Endothelial cell of umbilical vein (primary cell): ENCODE measurements around the gene NEK8. TPM values are rescaled to one million over a fixed set of nuclear protein-coding genes. Genes with fewer than 3 reads are reported as not detected.
A peak's percentile ranks its signal among the peaks of the same experiment; 100 is the strongest.

Source experiments
- BruUV-seq: library from RNA; stranded (reverse); fragments of 400-500 nt; replicated peaks from 2 replicates; lab custom pipeline; 2021; lab: Mats Ljungman, UMichigan
- CTCF ChIA-PET: fragments of 300-600, 350-600 bp; sonication (Branson Sonifier 250); formaldehyde crosslinking; loops from one replicate; lab custom pipeline; 2021; ENCODE audit warnings: antibody characterized with exemption, inconsistent platforms; lab: Charles Lee
- POLR2A ChIA-PET: fragments of 300-600, 350-600 bp; sonication (Branson Sonifier 250); formaldehyde crosslinking; loops from one replicate; lab custom pipeline; 2021; ENCODE audit warnings: antibody characterized with exemption, inconsistent platforms; lab: Charles Lee
- DNase-seq: peaks from one replicate; pipeline ENCODE4 v3.0.0-alpha.2; 2011; ENCODE audit warnings: low read depth, low spot score
- FAIRE-seq: peaks from 2 replicates; lab custom pipeline; 2011; peaks lifted over from hg19 to GRCh38; lab: Jason Lieb, UNC
- H2AFZ ChIP-seq: 2 replicates; pipeline ENCODE4 v1.6.0; 2012; ENCODE audit warnings: low read depth, low read length, control low read depth, inconsistent platforms
- H3K27ac ChIP-seq: 2 replicates; pipeline ENCODE4 v1.5.1; 2011; ENCODE audit warnings: low read depth, mild to moderate bottlenecking, control low read depth, low read length, moderate library complexity; ENCODE audit not compliant: insufficient read depth
- H3K27me3 ChIP-seq, 2 experiments: 2 replicates each; pipeline versions ENCODE4 v1.6.0 to v1.6.1; 2011; ENCODE audit warnings: low read length in 2 of 2, mixed read lengths in 1 of 2; ENCODE audit not compliant: control insufficient read depth in 2 of 2, insufficient read depth in 2 of 2
- H3K36me3 ChIP-seq, 2 experiments: 2 replicates in 1 of 2; 3 replicates in 1 of 2; pipeline ENCODE4 v1.5.1; 2011; ENCODE audit warnings: low read length in 2 of 2, mild to moderate bottlenecking in 1 of 2, moderate library complexity in 1 of 2; ENCODE audit not compliant: control insufficient read depth in 2 of 2, insufficient read depth in 2 of 2; ENCODE audit errors: extremely low read depth in 1 of 2
- H3K4me1 ChIP-seq: 3 replicates; pipeline ENCODE4 v1.5.1; 2011; ENCODE audit warnings: mild to moderate bottlenecking, low read length; ENCODE audit not compliant: control insufficient read depth, insufficient read depth; ENCODE audit errors: extremely low read depth
- H3K4me2 ChIP-seq: 2 replicates; pipeline ENCODE4 v1.6.1; 2011; ENCODE audit warnings: low read length, control low read depth, mixed read lengths; ENCODE audit not compliant: insufficient read depth
- H3K4me3 ChIP-seq, 3 experiments: fragments of 200-600 bp in 1 of 3; sonication (generic), shearing (Covaris generic) in 1 of 3; replicated peaks in 1 of 3; 2 replicates each; pipeline ENCODE4 v1.5.1; 2011 to 2016; ENCODE audit warnings: control low read depth in 3 of 3, low read length in 3 of 3, mild to moderate bottlenecking in 2 of 3, inconsistent platforms in 1 of 3, low read depth in 1 of 3, moderate library complexity in 1 of 3; ENCODE audit not compliant: insufficient read depth in 1 of 3
- H3K79me2 ChIP-seq: 2 replicates; pipeline ENCODE4 v1.6.0; 2012; ENCODE audit warnings: low read length, inconsistent platforms; ENCODE audit not compliant: control insufficient read depth, insufficient read depth
- H3K9ac ChIP-seq: replicated peaks from 2 replicates; pipeline ENCODE3; 2011; ENCODE audit warnings: low read length, control low read depth; ENCODE audit not compliant: insufficient read depth; ENCODE audit errors: extremely low read depth
- H3K9me1 ChIP-seq: replicated peaks from 3 replicates; pipeline ENCODE4 v1.6.0; 2011; ENCODE audit warnings: mild to moderate bottlenecking, low read length; ENCODE audit not compliant: control insufficient read depth, insufficient read depth; ENCODE audit errors: extremely low read depth
- H3K9me3 ChIP-seq: replicated peaks from 2 replicates; pipeline ENCODE4 v1.5.1; 2012; ENCODE audit warnings: low read length, inconsistent platforms; ENCODE audit not compliant: control insufficient read depth, insufficient read depth
- H4K20me1 ChIP-seq: replicated peaks from 2 replicates; pipeline ENCODE3; 2011; ENCODE audit warnings: mild to moderate bottlenecking, low read length; ENCODE audit not compliant: control insufficient read depth, insufficient read depth; ENCODE audit errors: extremely low read depth
- EZH2 ChIP-seq: IDR thresholded peaks from 2 replicates; pipeline ENCODE4 v1.6.1; 2012; ENCODE audit warnings: borderline replicate concordance, low read depth, mild to moderate bottlenecking, moderate library complexity, low read length, inconsistent platforms; ENCODE audit not compliant: severe bottlenecking
- FOS ChIP-seq: IDR thresholded peaks from 2 replicates; pipeline ENCODE4 v1.6.1; 2011; ENCODE audit warnings: mild to moderate bottlenecking, low read length, moderate library complexity, borderline replicate concordance; ENCODE audit not compliant: insufficient read depth
- GATA2 ChIP-seq: IDR thresholded peaks from 2 replicates; pipeline ENCODE4 v1.7.0; 2011; ENCODE audit warnings: low read depth, mild to moderate bottlenecking, moderate library complexity, mixed read lengths, low read length; ENCODE audit not compliant: insufficient read length, insufficient read depth
- MYC ChIP-seq: IDR thresholded peaks from one replicate; pipeline ENCODE4 v1.6.1; 2011; ENCODE audit warnings: mild to moderate bottlenecking, low read depth, low read length
- dilution Hi-C: fragments of 300-500 bp; cut with MboI; formaldehyde crosslinking; loops from one replicate; pipeline ENCODE4 v1.15.0; 2019; ENCODE audit warnings: low sequenced_read_pairs; ENCODE audit not compliant: extremely low pct_ligation_motif_present
- intact Hi-C: fragments of 100-400 bp; cut with micrococcal nuclease; formaldehyde crosslinking; loops from one replicate; pipeline ENCODE4 v1.10.0; 2022
- polyA plus RNA-seq, 4 experiments: library from polyadenylated mRNA; depleted of rRNA in 3 of 4; stranded (reverse) in 3 of 4; unstranded in 1 of 4; fragments of >200 nt; gene quantifications; 2 replicates each; pipeline versions ENCODE4 v1.2.1 to v1.2.3, GENCODE V29; 2011 to 2012; ENCODE audit warnings: missing spikeins in 1 of 4
- total RNA-seq: library from RNA; stranded (reverse); gene quantifications from 2 replicates; pipeline ENCODE4 v1.2.3, GENCODE V29; 2021
- TF ChIP-seq, protein P1 (sequence below), 2 donors: IDR thresholded peaks; 1 replicate in 1 of 2; 2 replicates in 1 of 2; pipeline ENCODE4 v1.5.1; 2011; ENCODE audit warnings: low read length in 2 of 2, mild to moderate bottlenecking in 2 of 2, moderate library complexity in 2 of 2, control low read depth in 1 of 2, inconsistent platforms in 1 of 2, low read depth in 1 of 2; ENCODE audit not compliant: insufficient read depth in 1 of 2; ENCODE audit errors: extremely low read depth in 1 of 2
- TF ChIP-seq, protein P2 (sequence below): IDR thresholded peaks from 2 replicates; pipeline ENCODE4 v1.6.1; 2011; ENCODE audit not compliant: insufficient read depth, insufficient read length

Gene NEK8
- total and polyA plus RNA-seq, 2 donors (not counting 3 experiments of a cell fraction or from before 2014, with no cell fraction given): 3.1 to 3.2 TPM

DNA sequence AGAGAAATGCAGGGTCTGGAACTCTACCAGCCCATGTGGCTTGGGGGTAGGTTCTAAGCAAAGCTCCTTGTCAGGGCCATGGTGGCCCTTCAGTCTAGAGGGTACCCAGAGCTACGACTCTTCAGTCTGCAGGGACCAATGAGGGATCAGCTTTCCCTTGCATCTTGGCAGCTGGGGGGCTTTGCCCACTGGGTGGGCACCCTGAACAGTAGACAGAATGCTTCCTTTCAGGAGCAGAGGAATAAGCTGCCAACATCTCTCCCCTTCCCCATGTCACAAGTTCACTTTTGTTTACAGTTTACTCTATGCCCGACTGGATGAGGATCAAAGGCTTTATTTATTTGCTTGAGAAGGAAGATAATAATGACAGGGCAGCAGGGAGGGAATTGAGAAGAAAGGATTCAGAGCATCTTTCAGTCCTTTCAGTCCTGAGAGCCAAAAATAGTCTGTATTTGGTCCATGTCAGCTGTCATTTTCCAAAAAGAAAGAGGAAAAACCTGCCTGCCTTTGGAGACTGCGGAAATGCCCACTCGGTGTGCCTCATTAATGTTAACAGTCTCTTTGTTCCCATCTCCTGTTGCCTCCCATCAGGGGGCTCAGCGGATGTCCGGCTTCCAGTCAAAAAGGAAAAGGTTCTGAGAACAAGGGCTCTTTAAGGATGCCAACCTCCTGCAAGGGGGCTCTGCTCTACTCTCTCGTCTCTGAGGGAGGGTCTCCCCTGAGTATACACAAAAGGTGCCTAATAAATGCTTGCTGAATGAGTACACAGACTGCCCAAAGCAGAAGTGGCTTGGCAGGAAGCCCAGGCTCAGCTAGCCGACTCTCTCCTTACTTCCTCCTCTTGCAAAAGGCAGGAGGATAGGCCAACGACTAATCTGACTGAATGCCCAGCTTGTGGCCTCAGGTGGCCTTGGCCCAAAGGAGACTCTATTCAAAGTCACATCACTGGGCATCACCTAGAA lies 32.3 kb downstream of the NEK8 start:
- dilution Hi-C loops (no loop called here), intact Hi-C loops (no loop called here)
- no peak overlapping the region for H3K27ac ChIP-seq
- H2AFZ ChIP-seq: no peak overlapping the region
- BruUV-seq: no TSS peak
- peak overlapping the region; percentile 20 for H3K4me2 ChIP-seq
- peaks cover 7% of the 10 kb centered on the region for H3K79me2 ChIP-seq
- peak; percentile 82 for FAIRE-seq
- H3K9ac ChIP-seq: peak overlapping the region; percentile 10
- no peaks in the 10 kb centered on the region for H3K27me3 ChIP-seq
- no peaks in the 10 kb centered on the region for H3K9me3 ChIP-seq
- ChIA-PET POLR2A (interaction anchor here (0.6 to 1.2 kb wide), 2 partner anchors 16 to 33 kb away, joined by 3 to 4 read pairs; no protein-coding TSS in a partner anchor), CTCF (interaction anchor here (0.8 to 6.4 kb wide), 17 partner anchors 11 to 193 kb away, joined by 3 to 130 read pairs (median 5); partner anchors contain the start of genes DHRS13, FAM222B, NEK8 and TLCD1)
- H3K36me3 ChIP-seq: peaks cover 4 to 29% of the 10 kb centered on the region in 2 experiments
- peaks cover 16% of the 10 kb centered on the region for H3K4me1 ChIP-seq
- H4K20me1 ChIP-seq: no peaks in the 10 kb centered on the region
- TF ChIP-seq FOS: no peak
- TF ChIP-seq EZH2: no peak
- TF ChIP-seq, protein P1, sequence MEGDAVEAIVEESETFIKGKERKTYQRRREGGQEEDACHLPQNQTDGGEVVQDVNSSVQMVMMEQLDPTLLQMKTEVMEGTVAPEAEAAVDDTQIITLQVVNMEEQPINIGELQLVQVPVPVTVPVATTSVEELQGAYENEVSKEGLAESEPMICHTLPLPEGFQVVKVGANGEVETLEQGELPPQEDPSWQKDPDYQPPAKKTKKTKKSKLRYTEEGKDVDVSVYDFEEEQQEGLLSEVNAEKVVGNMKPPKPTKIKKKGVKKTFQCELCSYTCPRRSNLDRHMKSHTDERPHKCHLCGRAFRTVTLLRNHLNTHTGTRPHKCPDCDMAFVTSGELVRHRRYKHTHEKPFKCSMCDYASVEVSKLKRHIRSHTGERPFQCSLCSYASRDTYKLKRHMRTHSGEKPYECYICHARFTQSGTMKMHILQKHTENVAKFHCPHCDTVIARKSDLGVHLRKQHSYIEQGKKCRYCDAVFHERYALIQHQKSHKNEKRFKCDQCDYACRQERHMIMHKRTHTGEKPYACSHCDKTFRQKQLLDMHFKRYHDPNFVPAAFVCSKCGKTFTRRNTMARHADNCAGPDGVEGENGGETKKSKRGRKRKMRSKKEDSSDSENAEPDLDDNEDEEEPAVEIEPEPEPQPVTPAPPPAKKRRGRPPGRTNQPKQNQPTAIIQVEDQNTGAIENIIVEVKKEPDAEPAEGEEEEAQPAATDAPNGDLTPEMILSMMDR (IDR thresholded peaks at IDR 0.05; ENCODE audit: extremely low read depth in 1 of 2, insufficient read depth in 1 of 2, low read depth in 1 of 2, low read length in 2 of 2): no peak
- no peak for TF ChIP-seq GATA2
- TF ChIP-seq, protein P2, sequence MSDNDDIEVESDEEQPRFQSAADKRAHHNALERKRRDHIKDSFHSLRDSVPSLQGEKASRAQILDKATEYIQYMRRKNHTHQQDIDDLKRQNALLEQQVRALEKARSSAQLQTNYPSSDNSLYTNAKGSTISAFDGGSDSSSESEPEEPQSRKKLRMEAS: no peak
- TF ChIP-seq MYC: no peak
- H3K4me3 ChIP-seq: peak overlapping the region in 1 of 3 experiments; percentile 8
- no peaks in the 10 kb centered on the region for H3K9me1 ChIP-seq
- peak; percentile 65 for DNase-seq
